ENCODE data around the gene TRIM34. TPM values are rescaled to one million over a fixed set of nuclear protein-coding genes. Genes with fewer than 3 reads are reported as not detected.
"Not testable (repeated sequence)": the region's sequence is repeated elsewhere in the genome, so short reads cannot be mapped to it uniquely, and the experiment has no call there.

TRIM34 gene, protein sequence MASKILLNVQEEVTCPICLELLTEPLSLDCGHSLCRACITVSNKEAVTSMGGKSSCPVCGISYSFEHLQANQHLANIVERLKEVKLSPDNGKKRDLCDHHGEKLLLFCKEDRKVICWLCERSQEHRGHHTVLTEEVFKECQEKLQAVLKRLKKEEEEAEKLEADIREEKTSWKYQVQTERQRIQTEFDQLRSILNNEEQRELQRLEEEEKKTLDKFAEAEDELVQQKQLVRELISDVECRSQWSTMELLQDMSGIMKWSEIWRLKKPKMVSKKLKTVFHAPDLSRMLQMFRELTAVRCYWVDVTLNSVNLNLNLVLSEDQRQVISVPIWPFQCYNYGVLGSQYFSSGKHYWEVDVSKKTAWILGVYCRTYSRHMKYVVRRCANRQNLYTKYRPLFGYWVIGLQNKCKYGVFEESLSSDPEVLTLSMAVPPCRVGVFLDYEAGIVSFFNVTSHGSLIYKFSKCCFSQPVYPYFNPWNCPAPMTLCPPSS
- total RNA-seq = 10 to 100 TPM in 2 of 3 donors, 1 to 10 TPM in 1; 5.9 to 12.1 (median 10.9) TPM

DNA sequence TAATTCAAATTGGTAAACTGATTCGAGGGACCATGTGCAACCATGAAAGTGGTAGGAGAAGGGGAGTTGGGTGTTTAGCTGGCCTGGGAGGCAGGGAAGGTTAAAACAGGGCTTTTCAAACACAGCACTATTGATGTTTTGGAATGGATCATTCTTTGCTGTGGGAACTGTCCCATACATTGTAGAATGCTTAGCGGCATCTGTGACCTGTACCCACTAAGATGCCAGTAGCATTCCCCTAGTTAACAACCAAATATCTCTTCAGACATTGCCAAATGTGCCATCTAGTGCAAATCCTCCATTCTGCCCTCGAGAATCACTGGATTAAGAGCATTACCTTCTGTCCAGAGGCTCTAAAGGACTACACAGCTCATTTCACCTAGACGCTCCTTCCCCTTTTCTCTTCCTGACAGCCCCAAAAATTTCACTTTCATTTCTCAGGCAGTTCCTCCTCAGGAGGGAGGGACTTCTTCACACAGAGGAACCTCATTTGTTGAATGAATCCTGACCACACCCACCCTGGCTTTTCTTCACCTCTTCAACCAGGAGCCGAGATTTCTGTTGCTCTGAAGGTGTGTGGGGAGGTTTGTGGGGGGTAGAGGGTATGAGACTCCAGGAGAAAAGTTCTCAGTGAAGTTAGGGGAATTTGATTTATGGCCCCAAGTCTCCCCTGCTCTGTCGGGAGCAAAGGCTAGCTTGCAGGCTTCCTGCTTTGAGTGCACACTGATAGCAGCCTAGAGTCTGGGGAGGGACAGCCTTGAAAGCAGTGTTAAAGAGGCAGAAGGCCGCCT lies at the start of gene TRIM34:
TRIM34 (plus strand) TSS at position 513 of the 791 bp plus-strand sequence. CDS start 7,331 bp downstream, outside the sequence.
- Histone ChIP-seq H3K4me1 (no peaks in the 10 kb centered on the region), H3K27ac (peak within 1 kb of the TSS; percentile 73 to 84), H3K27me3 (no peaks in the 10 kb centered on the region), H3K9me3 (no peaks in the 10 kb centered on the region), H3K36me3 (no peaks in the 10 kb centered on the region), H3K4me3 (peak within 1 kb of the TSS; percentile 51 to 71 (median 53))
- intact Hi-C loops (cut with DNase I; ENCODE audit: low total_unique reads) = no loop called here
- TF ChIP-seq POLR2AphosphoS5 (IDR thresholded peaks at IDR 0.05) (peak in 1 of 3 donors; percentile 17), POLR2A (IDR thresholded peaks at IDR 0.05) (no peak)
- TF ChIP-seq, protein P1, sequence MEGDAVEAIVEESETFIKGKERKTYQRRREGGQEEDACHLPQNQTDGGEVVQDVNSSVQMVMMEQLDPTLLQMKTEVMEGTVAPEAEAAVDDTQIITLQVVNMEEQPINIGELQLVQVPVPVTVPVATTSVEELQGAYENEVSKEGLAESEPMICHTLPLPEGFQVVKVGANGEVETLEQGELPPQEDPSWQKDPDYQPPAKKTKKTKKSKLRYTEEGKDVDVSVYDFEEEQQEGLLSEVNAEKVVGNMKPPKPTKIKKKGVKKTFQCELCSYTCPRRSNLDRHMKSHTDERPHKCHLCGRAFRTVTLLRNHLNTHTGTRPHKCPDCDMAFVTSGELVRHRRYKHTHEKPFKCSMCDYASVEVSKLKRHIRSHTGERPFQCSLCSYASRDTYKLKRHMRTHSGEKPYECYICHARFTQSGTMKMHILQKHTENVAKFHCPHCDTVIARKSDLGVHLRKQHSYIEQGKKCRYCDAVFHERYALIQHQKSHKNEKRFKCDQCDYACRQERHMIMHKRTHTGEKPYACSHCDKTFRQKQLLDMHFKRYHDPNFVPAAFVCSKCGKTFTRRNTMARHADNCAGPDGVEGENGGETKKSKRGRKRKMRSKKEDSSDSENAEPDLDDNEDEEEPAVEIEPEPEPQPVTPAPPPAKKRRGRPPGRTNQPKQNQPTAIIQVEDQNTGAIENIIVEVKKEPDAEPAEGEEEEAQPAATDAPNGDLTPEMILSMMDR (IDR thresholded peaks at IDR 0.05) = no peak
- peak in 1 of 2 donors; percentile 61 for DNase-seq (ENCODE audit: low spot score in 2 of 2)

DNA sequence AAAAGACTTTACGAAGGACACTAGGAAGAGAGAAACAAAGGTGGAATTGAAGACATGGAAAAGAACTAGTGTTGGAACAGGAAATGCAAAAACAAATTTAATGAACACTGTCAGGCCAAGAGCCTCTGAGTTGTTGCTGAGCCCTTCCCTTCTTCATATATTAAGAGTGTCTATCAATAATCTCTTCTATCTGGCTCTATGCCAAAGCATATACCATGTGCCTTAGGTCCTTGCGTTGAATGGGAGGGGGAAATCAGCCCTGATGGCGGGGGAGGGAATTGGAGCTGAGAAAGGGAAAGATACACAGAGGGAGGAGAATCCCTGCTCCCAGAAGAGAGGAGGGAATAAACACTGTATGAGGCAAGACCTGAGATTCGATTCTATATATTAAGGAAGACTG lies 49.6 kb upstream of the TRIM34 start:
- Histone ChIP-seq H3K9me3 (no peaks in the 10 kb centered on the region), H3K27me3 (no peaks in the 10 kb centered on the region), H3K4me3 (no peak overlapping the region), H3K36me3 (no peaks in the 10 kb centered on the region), H3K27ac (no peak overlapping the region), H3K4me1 (no peaks in the 10 kb centered on the region)
- TF ChIP-seq POLR2AphosphoS5 (IDR thresholded peaks at IDR 0.05) (no peak), POLR2A (IDR thresholded peaks at IDR 0.05) (no peak)
- TF ChIP-seq, protein P1 (IDR thresholded peaks at IDR 0.05) = no peak
- intact Hi-C loops (cut with DNase I; ENCODE audit: low total_unique reads) = no loop called here
- no peak for DNase-seq (ENCODE audit: low spot score in 2 of 2)

DNA sequence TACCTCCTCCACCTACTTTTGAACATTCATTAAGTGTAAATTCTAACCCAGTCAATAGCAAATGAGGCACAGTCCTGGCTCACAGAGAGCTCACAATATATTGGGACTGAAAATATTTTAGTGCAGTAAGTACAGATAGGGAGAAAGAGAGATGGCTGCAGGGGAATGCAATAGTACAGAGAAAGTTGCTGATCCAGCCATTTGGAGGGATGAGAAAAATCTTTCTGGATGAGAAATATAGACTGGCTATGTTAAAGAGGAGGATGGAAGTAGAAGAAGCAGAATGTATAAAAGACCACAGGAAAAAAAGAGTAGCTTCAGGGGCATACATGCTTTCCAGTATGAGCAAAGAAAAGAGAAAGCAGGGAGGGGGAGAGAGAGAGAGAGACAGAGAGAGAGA lies 47.7 kb upstream of the TRIM34 start:
- no peak overlapping the region for H3K4me3 ChIP-seq
- intact Hi-C loops (cut with DNase I; ENCODE audit: low total_unique reads) = no loop called here
- TF ChIP-seq POLR2AphosphoS5 (IDR thresholded peaks at IDR 0.05) = no peak

DNA sequence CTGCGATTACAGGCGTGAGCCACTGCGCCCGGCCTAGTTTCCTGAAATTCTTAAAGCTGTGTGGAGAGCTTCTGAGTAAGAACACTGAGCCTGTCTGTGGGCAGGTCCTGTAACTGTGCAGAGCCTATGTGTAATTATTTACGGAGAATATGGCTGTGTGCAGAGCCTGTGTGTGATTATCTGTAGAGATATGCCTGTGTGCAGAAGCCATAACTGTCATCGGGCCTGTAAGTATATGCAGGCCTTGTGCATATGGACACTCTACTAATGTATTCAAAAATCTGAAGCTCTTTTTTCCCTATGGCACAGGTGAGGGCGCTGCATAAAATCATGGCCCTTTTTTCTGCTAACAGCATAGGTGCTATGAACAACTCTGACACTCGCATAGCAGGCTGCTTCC lies 44.2 kb upstream of the TRIM34 start, which contains the start of gene OR52B6:
OR52B6 (plus strand) TSS at position 301 of the 400 bp plus-strand sequence; CDS start at position 301, 0 bp downstream.
- H3K27me3 ChIP-seq = no peaks in the 10 kb centered on the region
- DNase-seq (ENCODE audit: low spot score in 2 of 2) = no peak
- H3K9me3 ChIP-seq = no peaks in the 10 kb centered on the region
- no peaks in the 10 kb centered on the region for H3K36me3 ChIP-seq
- no peaks in the 10 kb centered on the region for H3K4me1 ChIP-seq
- no peak for TF ChIP-seq POLR2AphosphoS5 (IDR thresholded peaks at IDR 0.05)
- no peak for TF ChIP-seq POLR2A (IDR thresholded peaks at IDR 0.05)
- TF ChIP-seq, protein P1 (IDR thresholded peaks at IDR 0.05) = no peak
- intact Hi-C loops (cut with DNase I; ENCODE audit: low total_unique reads) = no loop called here
- no peak within 1 kb of the TSS for H3K27ac ChIP-seq
- no peak within 1 kb of the TSS for H3K4me3 ChIP-seq

More for the DNA sequence above, 47.7 kb upstream of the TRIM34 start:
- Histone ChIP-seq H3K9me3 (no peaks in the 10 kb centered on the region), H3K36me3 (no peaks in the 10 kb centered on the region), H3K4me1 (no peaks in the 10 kb centered on the region), H3K27me3 (no peaks in the 10 kb centered on the region), H3K27ac (no peak overlapping the region)
- no peak for DNase-seq (ENCODE audit: low spot score in 2 of 2)

DNA sequence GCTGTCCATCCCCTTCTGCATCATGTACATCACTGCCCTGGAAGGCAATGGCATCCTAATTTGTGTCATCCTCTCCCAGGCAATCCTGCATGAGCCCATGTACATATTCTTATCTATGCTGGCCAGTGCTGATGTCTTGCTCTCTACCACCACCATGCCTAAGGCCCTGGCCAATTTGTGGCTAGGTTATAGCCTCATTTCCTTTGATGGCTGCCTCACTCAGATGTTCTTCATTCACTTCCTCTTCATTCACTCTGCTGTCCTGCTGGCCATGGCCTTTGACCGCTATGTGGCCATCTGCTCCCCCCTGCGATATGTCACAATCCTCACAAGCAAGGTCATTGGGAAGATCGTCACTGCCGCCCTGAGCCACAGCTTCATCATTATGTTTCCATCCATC lies 43.8 kb upstream of the TRIM34 start:
- no peaks in the 10 kb centered on the region for H3K4me1 ChIP-seq
- no peak for DNase-seq (ENCODE audit: low spot score in 2 of 2)
- no peaks in the 10 kb centered on the region for H3K27me3 ChIP-seq
- no peak for TF ChIP-seq POLR2AphosphoS5 (IDR thresholded peaks at IDR 0.05)
- TF ChIP-seq, protein P1 (IDR thresholded peaks at IDR 0.05) = no peak
- no peak overlapping the region for H3K27ac ChIP-seq
- no peaks in the 10 kb centered on the region for H3K36me3 ChIP-seq
- H3K9me3 ChIP-seq = no peaks in the 10 kb centered on the region
- intact Hi-C loops (cut with DNase I; ENCODE audit: low total_unique reads) = no loop called here
- H3K4me3 ChIP-seq = no peak overlapping the region

DNA sequence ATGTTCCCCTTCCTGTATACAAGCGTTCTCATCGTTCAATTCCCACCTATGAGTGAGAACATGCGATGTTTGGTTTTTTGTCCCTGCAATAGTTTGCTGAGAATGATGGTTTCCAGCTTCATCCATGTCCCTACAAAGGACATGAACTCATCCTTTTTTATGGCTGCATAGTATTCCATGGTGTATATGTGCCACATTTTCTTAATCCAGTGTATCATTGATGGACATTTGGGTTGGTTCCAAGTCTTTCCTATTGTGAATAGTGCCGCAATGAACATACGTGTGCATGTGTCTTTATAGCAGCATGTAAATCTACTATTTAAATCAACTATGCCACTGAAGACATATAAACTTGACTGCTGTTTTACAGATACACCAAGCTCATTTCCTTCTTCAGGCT lies 40.3 kb upstream of the TRIM34 start:
- H3K36me3 ChIP-seq; intact Hi-C loops (cut with DNase I; ENCODE audit: low total_unique reads); DNase-seq (ENCODE audit: low spot score in 2 of 2); H3K27me3 ChIP-seq; H3K4me1 ChIP-seq; H3K9me3 ChIP-seq; H3K27ac ChIP-seq; H3K4me3 ChIP-seq: not testable (repeated sequence)

DNA sequence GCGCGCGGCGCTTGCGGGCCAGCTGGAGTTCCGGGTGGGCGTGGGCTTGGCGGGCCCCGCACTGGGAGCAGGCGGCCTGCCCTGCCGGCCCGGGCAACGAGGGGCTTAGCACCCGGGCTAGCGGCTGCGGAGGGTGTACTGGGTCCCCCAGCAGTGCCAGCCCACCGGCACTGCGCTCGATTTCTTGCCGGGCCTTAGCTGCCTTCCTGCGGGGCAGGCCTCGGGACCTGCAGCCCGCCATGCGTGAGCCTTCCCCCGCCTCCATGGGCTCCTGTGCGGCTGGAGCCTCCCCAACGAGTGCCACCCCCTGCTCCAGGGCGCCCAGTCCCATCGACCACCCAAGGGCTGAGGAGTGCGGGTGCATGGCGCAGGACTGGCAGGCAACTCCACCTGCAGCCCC lies 34.9 kb upstream of the TRIM34 start:
- intact Hi-C loops (cut with DNase I; ENCODE audit: low total_unique reads); H3K36me3 ChIP-seq; H3K4me1 ChIP-seq; H3K27me3 ChIP-seq; DNase-seq (ENCODE audit: low spot score in 2 of 2); H3K9me3 ChIP-seq; H3K27ac ChIP-seq; H3K4me3 ChIP-seq: not testable (repeated sequence)
